DND-41 (cell line): ENCODE measurements around the gene ESAM.

Experiments used
- CTCF ChIP-seq: IDR thresholded peaks from 2 replicates; pipeline ENCODE4 v1.5.1; 2012; ENCODE audit warnings: borderline replicate concordance, low read length, moderate library complexity, mild to moderate bottlenecking; ENCODE audit not compliant: poor library complexity, severe bottlenecking; ENCODE audit errors: extremely low read depth
- EZH2 ChIP-seq: IDR thresholded peaks from 3 replicates; pipeline ENCODE4 v1.6.1; 2012; ENCODE audit warnings: borderline replicate concordance, low read depth, mild to moderate bottlenecking, moderate library complexity, low read length, inconsistent platforms; ENCODE audit not compliant: severe bottlenecking

- TF ChIP-seq CTCF (no peak), EZH2 (no peak)
These were observed 600 bp upstream of the ESAM start for GRCh38 chr11:124762624-124763155.
